T-helper 1 cell treated with Interleukin-12 subunit alpha and Interleukin-12 subunit beta and Interleukin-4 antibody, amounts not matched to agents 30 μg/mL and 1 μg/mL, for 36 hours (primary cell): Measurements from ENCODE around the gene ZNF202.
A peak's percentile ranks its signal among the peaks of the same experiment; 100 is the strongest.

Source experiments
- H3K27ac Mint-ChIP-seq: one replicate; pipeline ENCODE4 v1.8.0; 2021; ENCODE audit warnings: mild to moderate bottlenecking, mixed read lengths
- H3K27me3 Mint-ChIP-seq: one replicate; pipeline ENCODE4 v1.8.0; 2021; ENCODE audit warnings: low read depth, mixed read lengths
- H3K36me3 Mint-ChIP-seq: one replicate; pipeline ENCODE4 v1.8.0; 2021; ENCODE audit warnings: low read depth, mixed read lengths
- H3K4me1 Mint-ChIP-seq: one replicate; pipeline ENCODE4 v1.8.0; 2021; ENCODE audit warnings: low read depth, mixed read lengths
- H3K4me3 Mint-ChIP-seq: one replicate; pipeline ENCODE4 v1.8.0; 2021; ENCODE audit warnings: mild to moderate bottlenecking, moderate library complexity, mixed read lengths
- H3K9me3 Mint-ChIP-seq: one replicate; pipeline ENCODE4 v1.8.0; 2021; ENCODE audit warnings: mixed read lengths

ZNF202 gene

GRCh38 chr11:123682696-123683410, 58.6 kb downstream of the ZNF202 start:
- H3K27ac Mint-ChIP-seq, result no peak overlapping the region
- no peaks in the 10 kb centered on the region for H3K9me3 Mint-ChIP-seq
- no peak overlapping the region for H3K4me3 Mint-ChIP-seq
- H3K27me3 Mint-ChIP-seq, result peaks cover 16% of the 10 kb centered on the region
- no peaks in the 10 kb centered on the region for H3K36me3 Mint-ChIP-seq
- H3K4me1 Mint-ChIP-seq, result peaks cover 2% of the 10 kb centered on the region

DNA sequence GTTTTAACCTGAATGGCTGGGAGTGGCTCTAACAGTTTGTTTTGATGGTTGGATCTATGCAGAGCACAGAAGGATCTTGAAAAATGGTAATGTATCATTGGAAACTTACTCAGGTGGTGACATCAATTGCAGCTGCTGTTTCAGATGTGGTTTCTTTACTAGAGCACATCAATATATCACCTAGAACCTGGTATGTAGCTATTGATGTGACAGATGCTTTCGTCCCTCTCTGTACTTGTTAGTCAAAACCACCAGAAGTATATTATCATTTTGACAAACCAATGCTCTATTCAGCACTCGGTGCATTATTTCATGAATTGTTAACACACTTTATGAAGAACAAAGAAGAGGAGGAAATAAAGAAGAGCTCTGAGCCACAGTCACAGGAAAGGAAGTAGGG, 60.4 kb downstream of the ZNF202 start:
- Mint-ChIP-seq H3K36me3 (no peaks in the 10 kb centered on the region), H3K27ac (peak overlapping the region; percentile 4), H3K4me3 (no peak overlapping the region), H3K4me1 (peaks cover 2% of the 10 kb centered on the region), H3K9me3 (no peaks in the 10 kb centered on the region), H3K27me3 (peaks cover 20% of the 10 kb centered on the region)

DNA sequence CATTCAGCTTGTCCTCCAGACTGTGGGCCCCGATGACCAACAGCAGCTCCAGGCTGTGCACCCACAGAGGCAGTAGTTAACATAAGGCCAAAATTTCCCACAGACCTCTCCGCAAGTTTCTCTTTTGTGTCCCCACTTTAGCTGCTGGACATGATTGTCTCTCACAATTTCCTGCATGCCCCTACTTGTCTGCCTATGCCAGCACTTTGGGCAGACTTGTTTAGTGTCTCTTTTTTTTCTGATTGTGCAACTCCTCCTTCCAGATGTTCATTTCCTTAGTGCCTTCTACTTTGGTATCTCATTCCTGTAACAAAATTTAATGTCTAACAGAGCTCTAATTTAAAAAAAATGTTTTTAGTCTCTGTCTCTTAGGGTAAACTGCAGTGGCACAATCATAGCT, 63.2 kb downstream of the ZNF202 start:
- H3K27ac Mint-ChIP-seq, result no peak overlapping the region
- H3K4me3 Mint-ChIP-seq, result no peak overlapping the region
- H3K27me3 Mint-ChIP-seq, result peaks cover 24% of the 10 kb centered on the region
- no peaks in the 10 kb centered on the region for H3K36me3 Mint-ChIP-seq
- H3K9me3 Mint-ChIP-seq, result no peaks in the 10 kb centered on the region
- peaks cover 2% of the 10 kb centered on the region for H3K4me1 Mint-ChIP-seq

DNA sequence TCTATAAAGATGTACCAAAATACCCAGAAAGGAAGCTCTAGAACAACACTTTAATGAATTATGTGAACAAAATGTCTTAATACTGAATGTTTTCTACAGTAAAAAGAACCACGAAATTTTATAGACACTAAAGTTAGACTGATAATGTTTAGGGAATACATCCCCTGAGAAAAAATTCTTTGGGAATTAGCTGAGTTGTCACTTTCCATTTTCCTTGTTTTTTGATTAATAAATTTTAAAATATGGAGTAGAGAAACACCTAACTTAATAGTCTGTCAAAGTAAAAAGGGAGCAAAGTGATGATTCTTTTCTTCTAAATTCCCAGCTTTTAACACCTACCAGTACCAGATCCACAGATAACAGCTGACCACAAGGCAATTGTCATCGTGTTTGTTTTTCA, 64.0 kb downstream of the ZNF202 start:
- no peak overlapping the region for H3K4me3 Mint-ChIP-seq
- no peak overlapping the region for H3K27ac Mint-ChIP-seq

DNA sequence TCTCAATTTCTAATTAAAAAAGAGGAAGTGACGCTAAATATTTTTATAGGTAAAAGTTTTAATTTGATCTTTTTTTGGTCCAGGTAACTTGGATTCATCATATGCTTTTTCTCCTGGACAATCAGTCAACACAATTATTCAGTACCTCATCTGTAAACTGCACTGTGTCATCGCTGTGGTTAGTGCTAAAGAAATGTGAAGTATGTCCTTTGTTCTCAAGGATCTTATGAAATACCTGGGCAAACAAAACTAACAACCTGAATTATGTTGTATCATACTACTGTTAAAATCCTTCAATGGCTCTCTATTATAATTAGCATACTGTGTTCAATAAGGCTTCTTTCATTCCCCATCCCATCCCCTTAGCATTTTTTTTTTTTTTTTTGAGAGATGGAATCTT, 67.2 kb downstream of the ZNF202 start:
- no peak overlapping the region for H3K4me3 Mint-ChIP-seq
- no peaks in the 10 kb centered on the region for H3K36me3 Mint-ChIP-seq
- no peaks in the 10 kb centered on the region for H3K4me1 Mint-ChIP-seq
- H3K9me3 Mint-ChIP-seq, result no peaks in the 10 kb centered on the region
- peaks cover 12% of the 10 kb centered on the region for H3K27me3 Mint-ChIP-seq
- no peak overlapping the region for H3K27ac Mint-ChIP-seq

More for the DNA sequence above, 64.0 kb downstream of the ZNF202 start:
- no peaks in the 10 kb centered on the region for H3K9me3 Mint-ChIP-seq
- H3K4me1 Mint-ChIP-seq, result peaks cover 2% of the 10 kb centered on the region
- H3K27me3 Mint-ChIP-seq, result peaks cover 19% of the 10 kb centered on the region
- no peaks in the 10 kb centered on the region for H3K36me3 Mint-ChIP-seq
